ENCODE measurements around the gene B4GALT2. TPM values are rescaled to one million over a fixed set of nuclear protein-coding genes. Genes with fewer than 3 reads are reported as not detected.
A peak's percentile ranks its signal among the peaks of the same experiment; 100 is the strongest.

The B4GALT2 gene
- polyA plus RNA-seq, 1 of the 3 experiments (the other 2 are of a cell fraction) = 48.0 TPM

- no peak overlapping the region for H3K27ac ChIP-seq (ENCODE audit: low read depth in 2 of 2, low read length in 1 of 2)
- H3K79me2 ChIP-seq (ENCODE audit: insufficient read depth) = no peaks in the 10 kb centered on the region
- H3K4me1 ChIP-seq (ENCODE audit: control insufficient read depth in 1 of 2, insufficient read depth in 2 of 2, low read depth in 1 of 2, low read length in 1 of 2) = peaks cover 0 to 10% of the 10 kb centered on the region in 2 experiments; a peak in 2 of 4 replicates
- H3K4me3 ChIP-seq (ENCODE audit: low read depth in 2 of 2, low read length in 1 of 2) = peak overlapping the region in 1 of 2 experiments; percentile 37; a peak in 2 of 4 replicates
- no peaks in the 10 kb centered on the region for H3K27me3 ChIP-seq (ENCODE audit: insufficient read depth)
- no peaks in the 10 kb centered on the region for H3K36me3 ChIP-seq (replicated peaks in 1 of 2; ENCODE audit: control insufficient read depth in 1 of 2, insufficient read depth in 2 of 2, low read length in 1 of 2)
- no peaks in the 10 kb centered on the region for H3K9me3 ChIP-seq
- no peak for DNase-seq
- no peaks in the 10 kb centered on the region for H3F3A ChIP-seq (replicated peaks; ENCODE audit: insufficient read depth)
- ChIA-PET CTCF (interaction anchor here (0.7 to 15.4 kb wide), 40 partner anchors 11 to 709 kb away, joined by 3 to 533 read pairs (median 8); partner anchors contain the start of genes CCDC24, DPH2, IPO13 and KDM4A), POLR2A (interaction anchor here (1.3 to 2.8 kb wide), 3 partner anchors 10 to 172 kb away, joined by 6 to 26 read pairs (median 10); no protein-coding TSS in a partner anchor)
- 79% methylated on average over 9 of the region's 48 CpGs for WGBS (ENCODE audit: low lambda C conversion rate)
- TF ChIP-seq MAX (IDR thresholded peaks at IDR 0.05; ENCODE audit: low read depth) = no peak
- H3K4me2 ChIP-seq = peak overlapping the region; percentile 55; the same call in 1 of the 2 replicates
- no peak overlapping the region for H2AFZ ChIP-seq (ENCODE audit: low read depth)
- no peaks in the 10 kb centered on the region for H3K9me2 ChIP-seq
- no peaks in the 10 kb centered on the region for H4K20me1 ChIP-seq (ENCODE audit: insufficient read depth)
- H3K9ac ChIP-seq = no peak overlapping the region
These were observed 43.1 kb upstream of the B4GALT2 start for GRCh38 chr1:43935711-43936427.

GRCh38 chr1:43936431-43937151 lies 42.4 kb upstream of the B4GALT2 start:
- H3K4me3 ChIP-seq (ENCODE audit: low read depth in 2 of 2, low read length in 1 of 2) = peak overlapping the region in 1 of 2 experiments; percentile 37; a peak in 2 of 4 replicates
- TF ChIP-seq ZBTB33 (IDR thresholded peaks at IDR 0.05; ENCODE audit: borderline replicate concordance, low read depth) (no peak), JUND (IDR thresholded peaks at IDR 0.05) (no peak), SMC3 (IDR thresholded peaks at IDR 0.05; ENCODE audit: low read depth, low read length) (no peak), RFX5 (IDR thresholded peaks at IDR 0.05; ENCODE audit: low read length) (no peak), POLR2AphosphoS5 (IDR thresholded peaks at IDR 0.05; ENCODE audit: low read depth, low read length) (no peak), USF2 (IDR thresholded peaks at IDR 0.05; ENCODE audit: borderline replicate concordance, low read depth, low read length) (no peak), YY1 (IDR thresholded peaks at IDR 0.05; ENCODE audit: low read depth) (no peak), EP300 (IDR thresholded peaks at IDR 0.05; ENCODE audit: borderline replicate concordance in 1 of 2, low read depth in 1 of 2, low read length in 1 of 2) (no peak), USF1 (IDR thresholded peaks at IDR 0.05; ENCODE audit: borderline replicate concordance, low read depth) (no peak), EZH2phosphoT487 (IDR thresholded peaks at IDR 0.05; ENCODE audit: borderline replicate concordance, low read depth) (no peak), TEAD4 (IDR thresholded peaks at IDR 0.05; ENCODE audit: borderline replicate concordance, insufficient read depth) (no peak), SIN3A (IDR thresholded peaks at IDR 0.05; ENCODE audit: borderline replicate concordance, low read depth, low read length) (no peak), GABPA (IDR thresholded peaks at IDR 0.05; ENCODE audit: low read depth) (no peak), TAF1 (IDR thresholded peaks at IDR 0.05; ENCODE audit: borderline replicate concordance, low read depth, low read length) (no peak), RXRA (IDR thresholded peaks at IDR 0.05; ENCODE audit: borderline replicate concordance, low read depth) (no peak), FOXM1 (IDR thresholded peaks at IDR 0.05; ENCODE audit: low read depth) (no peak), RAD21 (IDR thresholded peaks at IDR 0.05; ENCODE audit: low read length) (no peak), ELF1 (IDR thresholded peaks at IDR 0.05) (no peak), MAX (IDR thresholded peaks at IDR 0.05; ENCODE audit: low read depth) (no peak)
- no peaks in the 10 kb centered on the region for H3K9me2 ChIP-seq
- no peak overlapping the region for H3K4me2 ChIP-seq
- no peaks in the 10 kb centered on the region for H3K36me3 ChIP-seq (replicated peaks in 1 of 2; ENCODE audit: control insufficient read depth in 1 of 2, insufficient read depth in 2 of 2, low read length in 1 of 2)
- WGBS (ENCODE audit: low lambda C conversion rate) = 53% methylated on average over 24 of the region's 56 CpGs
- no peaks in the 10 kb centered on the region for H4K20me1 ChIP-seq (ENCODE audit: insufficient read depth)
- ChIA-PET POLR2A (interaction anchor here (2.7 to 2.8 kb wide), 2 partner anchors 9 to 173 kb away, joined by 10 to 26 read pairs; no protein-coding TSS in a partner anchor), CTCF (interaction anchor here (0.7 to 15.4 kb wide), 15 partner anchors 10 to 710 kb away, joined by 3 to 533 read pairs (median 13); partner anchors contain the start of genes CCDC24, IPO13, KDM4A and ST3GAL3)
- no peak overlapping the region for H3K27ac ChIP-seq (ENCODE audit: low read depth in 2 of 2, low read length in 1 of 2)
- peaks cover 0 to 10% of the 10 kb centered on the region in 2 experiments; a peak in 2 of 4 replicates for H3K4me1 ChIP-seq (ENCODE audit: control insufficient read depth in 1 of 2, insufficient read depth in 2 of 2, low read depth in 1 of 2, low read length in 1 of 2)
- no peaks in the 10 kb centered on the region for H3F3A ChIP-seq (replicated peaks; ENCODE audit: insufficient read depth)
- peak; percentile 87 for DNase-seq
- H3K79me2 ChIP-seq (ENCODE audit: insufficient read depth) = no peaks in the 10 kb centered on the region
- H2AFZ ChIP-seq (ENCODE audit: low read depth) = no peak overlapping the region
- H3K27me3 ChIP-seq (ENCODE audit: insufficient read depth) = no peaks in the 10 kb centered on the region
- H3K9ac ChIP-seq = no peak overlapping the region
- no peaks in the 10 kb centered on the region for H3K9me3 ChIP-seq
